ENCODE results near the gene APOC4.

Gene APOC4

GRCh38 chr19:44988896-44989556 lies 47.0 kb downstream of the APOC4 start:
- DNase-seq (ENCODE audit: low read depth), result no peak

GRCh38 chr19:44990459-44990858 lies 48.4 kb downstream of the APOC4 start:
- DNase-seq (ENCODE audit: low read depth), result no peak
- no peak overlapping the region for H3K4me3 ChIP-seq (ENCODE audit: low read length)
- no peak for TF ChIP-seq CTCF (conservative IDR thresholded peaks at IDR 0.05; ENCODE audit: low read depth, low read length)

More at GRCh38 chr19:44988896-44989556, 47.0 kb downstream of the APOC4 start:
- peak; percentile 79 for TF ChIP-seq CTCF (conservative IDR thresholded peaks at IDR 0.05; ENCODE audit: low read depth, low read length)
- H3K4me3 ChIP-seq (ENCODE audit: low read length), result no peak overlapping the region

- H3K4me3 ChIP-seq (ENCODE audit: low read length), result no peak overlapping the region
- TF ChIP-seq CTCF (conservative IDR thresholded peaks at IDR 0.05; ENCODE audit: low read depth, low read length), result no peak
- no peak for DNase-seq (ENCODE audit: low read depth)
Observed at GRCh38 chr19:44990966-44991365, 48.9 kb downstream of the APOC4 start.

- no peak for DNase-seq (ENCODE audit: low read depth)
- no peak for TF ChIP-seq CTCF (conservative IDR thresholded peaks at IDR 0.05; ENCODE audit: low read depth, low read length)
Observed at GRCh38 chr19:44992336-44993163, 50.5 kb downstream of the APOC4 start.

GRCh38 chr19:44993526-44993925 lies 51.5 kb downstream of the APOC4 start:
- no peak for DNase-seq (ENCODE audit: low read depth)

More at GRCh38 chr19:44992336-44993163, 50.5 kb downstream of the APOC4 start:
- no peak overlapping the region for H3K4me3 ChIP-seq (ENCODE audit: low read length)

GRCh38 chr19:44993926-44994537 lies 52.0 kb downstream of the APOC4 start:
- no peak overlapping the region for H3K4me3 ChIP-seq (ENCODE audit: low read length)
- TF ChIP-seq CTCF (conservative IDR thresholded peaks at IDR 0.05; ENCODE audit: low read depth, low read length), result no peak
- no peak for DNase-seq (ENCODE audit: low read depth)

More at GRCh38 chr19:44993526-44993925, 51.5 kb downstream of the APOC4 start:
- H3K4me3 ChIP-seq (ENCODE audit: low read length), result no peak overlapping the region
- no peak for TF ChIP-seq CTCF (conservative IDR thresholded peaks at IDR 0.05; ENCODE audit: low read depth, low read length)

Data from retinal pigment epithelial cell (primary cell).